Stimulated activated CD8-positive, alpha-beta memory T cell treated with anti-CD3 and anti-CD28 coated beads, Interleukin-15, amount 100 ng/mL, for 4 hours (primary cell): ENCODE data around the gene RBM25.
A peak's percentile ranks its signal among the peaks of the same experiment; 100 is the strongest.

Source experiments
- DNase-seq, 2 donors: peaks; one replicate each; pipeline ENCODE4 v3.0.0-alpha.2; 2020; ENCODE audit warnings: low read depth in 2 of 2

The RBM25 gene

DNA sequence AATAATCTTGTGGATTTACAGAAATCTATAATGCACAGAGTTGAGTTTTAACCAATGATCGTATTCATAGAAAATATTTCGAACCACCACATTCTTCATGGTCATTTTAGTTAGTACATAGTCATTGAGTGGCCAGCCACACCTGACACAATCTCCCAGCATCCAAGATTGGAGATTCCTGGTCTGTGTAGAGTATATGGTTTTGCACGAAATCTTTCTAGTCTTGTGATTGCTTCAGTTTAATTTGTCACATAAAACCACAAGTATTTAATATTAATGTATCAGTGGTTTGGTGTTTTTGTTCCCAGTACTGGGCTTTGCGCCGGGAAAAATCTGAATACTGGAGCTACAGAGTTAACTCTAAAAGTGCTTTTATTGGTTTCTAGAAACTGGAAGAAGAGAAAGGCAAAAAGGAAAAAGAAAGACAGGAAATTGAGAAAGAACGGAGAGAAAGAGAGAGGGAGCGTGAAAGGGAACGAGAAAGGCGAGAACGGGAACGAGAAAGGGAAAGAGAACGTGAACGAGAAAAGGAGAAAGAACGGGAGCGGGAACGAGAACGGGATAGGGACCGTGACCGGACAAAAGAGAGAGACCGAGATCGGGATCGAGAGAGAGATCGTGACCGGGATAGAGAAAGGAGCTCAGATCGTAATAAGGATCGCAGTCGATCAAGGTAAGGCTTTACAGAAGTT is 44.6 kb downstream of the RBM25 start:
- DNase-seq: no peak

DNA sequence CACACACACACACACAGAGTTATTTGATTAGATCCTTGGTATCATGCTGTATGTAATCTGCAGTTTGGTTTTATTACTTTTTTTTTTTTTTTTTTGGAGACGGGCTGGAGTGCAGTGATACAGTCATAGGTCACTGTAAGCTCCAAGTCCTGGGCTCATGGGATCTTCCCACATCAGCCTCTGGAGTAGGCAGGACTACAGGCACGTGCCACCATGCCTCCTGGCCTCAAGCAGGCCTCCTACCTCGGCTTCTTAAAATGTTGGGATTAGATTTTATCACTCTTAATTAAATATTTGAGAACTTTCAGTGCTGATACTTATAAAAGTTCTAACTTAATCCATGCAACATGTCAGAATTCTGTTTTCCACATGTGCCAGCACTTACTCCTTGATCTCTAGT is 46.7 kb downstream of the RBM25 start:
- DNase-seq: no peak

DNA sequence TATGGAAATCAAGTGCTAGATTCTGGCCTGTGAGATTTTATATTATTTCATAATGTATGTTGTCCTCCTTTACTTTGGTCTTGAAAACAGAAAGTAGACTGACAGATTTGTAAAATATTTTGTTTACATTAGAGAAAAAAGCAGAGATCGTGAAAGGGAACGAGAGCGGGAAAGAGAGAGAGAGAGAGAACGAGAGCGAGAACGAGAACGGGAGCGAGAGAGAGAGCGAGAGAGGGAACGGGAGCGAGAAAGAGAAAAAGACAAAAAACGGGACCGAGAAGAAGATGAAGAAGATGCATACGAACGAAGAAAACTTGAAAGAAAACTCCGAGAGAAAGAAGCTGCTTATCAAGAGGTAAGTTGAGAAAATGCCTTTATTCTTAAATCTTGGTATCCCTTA is 47.4 kb downstream of the RBM25 start:
- no peak for DNase-seq

DNA sequence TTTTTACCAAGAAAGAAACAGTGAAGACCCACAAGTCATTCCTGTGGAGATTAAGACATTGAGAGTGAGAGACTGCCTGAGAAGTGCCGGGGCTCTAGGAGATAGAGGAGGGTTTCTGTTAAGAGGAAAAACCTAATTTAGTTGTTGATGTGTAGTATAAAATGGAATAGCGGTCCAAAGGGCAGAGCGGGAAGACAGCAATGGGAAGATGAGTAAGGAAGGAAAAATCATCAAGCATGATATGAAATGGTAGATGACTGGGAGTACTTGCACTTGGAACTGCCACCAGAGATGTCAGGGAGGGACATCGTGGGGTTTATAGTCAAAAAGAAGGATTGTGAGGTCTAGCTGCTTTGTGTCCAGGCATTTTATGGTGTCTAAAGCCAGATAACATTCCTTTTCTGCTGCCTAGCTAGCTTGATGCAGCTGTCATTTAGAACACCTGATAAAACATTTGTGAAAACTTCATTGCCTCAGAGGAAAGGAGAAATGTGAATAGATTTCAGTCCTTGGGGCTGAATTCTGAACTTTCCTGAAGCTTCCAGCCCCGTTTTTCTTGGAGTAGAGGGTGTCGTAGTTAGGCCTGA is 57.8 kb downstream of the RBM25 start:
- DNase-seq: no peak

DNA sequence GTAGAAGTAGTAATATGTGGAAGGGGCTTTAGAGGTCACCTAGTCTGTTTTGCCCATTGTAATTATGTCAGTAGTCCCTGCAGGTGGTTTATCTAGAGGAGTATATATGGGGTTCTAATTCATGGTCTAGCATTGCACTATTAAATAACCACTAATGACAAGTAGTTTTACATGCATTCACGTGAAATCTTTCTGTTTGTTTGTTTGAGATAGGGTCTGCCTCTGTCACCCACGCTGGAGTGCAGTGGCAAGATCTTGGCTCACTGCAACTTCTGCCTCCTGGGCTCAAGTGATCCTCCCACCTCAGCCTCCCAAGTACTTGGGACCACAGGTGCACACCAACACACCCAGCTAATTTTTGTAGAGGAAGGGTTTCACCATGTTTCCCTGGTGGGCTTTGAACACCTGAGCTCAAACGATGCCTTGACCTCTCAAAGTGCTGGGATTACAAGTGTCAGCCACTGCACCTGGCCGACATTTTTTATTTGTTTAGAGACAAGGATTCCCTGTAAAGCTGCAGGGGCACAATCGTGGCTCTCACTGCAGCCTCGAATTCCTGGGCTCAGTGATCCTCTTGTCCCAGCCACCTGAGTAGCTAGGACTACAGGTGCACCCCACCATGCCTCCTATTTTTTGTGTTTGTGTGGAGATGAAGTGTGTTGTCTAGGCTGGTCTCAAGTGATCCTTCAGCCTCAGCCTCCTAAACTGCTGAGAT is 66.0 kb downstream of the RBM25 start:
- DNase-seq: no peak

DNA sequence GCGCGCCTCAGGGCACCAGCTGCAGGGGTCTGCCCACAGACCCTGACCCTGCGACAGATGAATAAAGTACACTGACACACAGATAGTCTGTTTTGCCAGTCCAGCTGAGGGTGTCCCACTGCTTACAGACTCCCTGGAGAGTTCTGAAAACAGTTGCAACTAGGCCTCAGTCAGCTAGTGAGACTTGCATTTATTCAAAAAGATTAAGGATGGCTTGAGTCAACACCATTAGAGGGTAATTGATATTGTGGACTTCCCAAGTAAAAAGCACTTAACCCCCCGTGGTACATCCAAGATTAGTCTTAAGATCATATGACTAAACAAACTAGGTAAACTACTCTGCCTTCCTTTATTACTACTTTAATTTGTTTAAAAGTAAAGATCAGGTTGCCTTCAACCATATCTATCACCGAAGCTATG is 66.8 kb downstream of the RBM25 start:
- no peak for DNase-seq

DNA sequence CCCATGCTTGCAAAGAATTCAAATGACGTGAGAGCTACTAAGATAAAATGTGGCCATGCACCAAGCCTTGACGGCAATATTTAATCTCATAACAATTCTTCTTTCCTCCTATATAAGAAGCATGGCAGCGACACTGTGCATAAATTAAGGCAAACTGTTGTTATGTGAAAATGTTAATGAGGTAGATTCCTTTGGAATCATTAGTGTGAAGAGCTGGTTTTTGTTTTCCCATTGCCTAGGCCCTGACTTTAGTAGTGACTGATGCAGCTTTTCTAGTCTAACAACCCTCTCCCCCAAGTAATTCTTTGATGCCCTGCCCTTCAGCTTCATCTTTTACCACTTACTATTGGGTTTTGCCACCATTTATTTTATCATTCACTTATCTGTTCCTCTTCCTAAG is 67.4 kb downstream of the RBM25 start:
- no peak for DNase-seq

DNA sequence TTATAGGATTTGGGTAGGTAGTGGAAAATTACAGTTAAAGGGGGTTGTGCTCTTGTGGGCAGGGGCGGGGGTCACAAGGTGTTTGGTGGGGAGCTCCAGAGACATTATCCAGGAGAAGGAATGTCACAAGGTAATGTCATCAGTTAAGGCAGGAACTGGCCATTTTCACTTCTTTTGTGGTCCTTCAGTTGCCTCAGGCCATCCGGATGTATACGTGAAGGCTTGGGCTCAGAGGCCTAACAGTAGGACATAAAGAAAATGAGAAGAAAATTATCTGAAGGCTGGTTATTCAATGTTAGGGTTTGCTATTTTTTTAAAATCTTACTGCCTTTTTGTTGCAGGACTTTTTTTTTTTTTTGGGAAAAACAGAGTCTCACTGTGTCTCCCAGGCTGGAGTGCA is 75.5 kb downstream of the RBM25 start:
- no peak for DNase-seq

DNA sequence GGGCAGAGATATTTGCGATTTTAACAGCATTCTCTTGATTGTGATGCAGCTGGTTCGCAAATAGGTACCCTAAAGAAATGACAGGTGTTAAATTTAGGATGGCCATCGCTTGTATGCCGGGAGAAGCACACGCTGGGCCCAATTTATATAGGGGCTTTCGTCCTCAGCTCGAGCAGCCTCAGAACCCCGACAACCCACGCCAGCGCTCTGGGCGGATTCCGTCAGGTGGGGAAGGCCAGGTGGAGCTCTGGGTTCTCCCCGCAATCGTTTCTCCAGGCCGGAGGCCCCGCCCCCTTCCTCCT is 77.7 kb downstream of the RBM25 start:
- DNase-seq: no peak

DNA sequence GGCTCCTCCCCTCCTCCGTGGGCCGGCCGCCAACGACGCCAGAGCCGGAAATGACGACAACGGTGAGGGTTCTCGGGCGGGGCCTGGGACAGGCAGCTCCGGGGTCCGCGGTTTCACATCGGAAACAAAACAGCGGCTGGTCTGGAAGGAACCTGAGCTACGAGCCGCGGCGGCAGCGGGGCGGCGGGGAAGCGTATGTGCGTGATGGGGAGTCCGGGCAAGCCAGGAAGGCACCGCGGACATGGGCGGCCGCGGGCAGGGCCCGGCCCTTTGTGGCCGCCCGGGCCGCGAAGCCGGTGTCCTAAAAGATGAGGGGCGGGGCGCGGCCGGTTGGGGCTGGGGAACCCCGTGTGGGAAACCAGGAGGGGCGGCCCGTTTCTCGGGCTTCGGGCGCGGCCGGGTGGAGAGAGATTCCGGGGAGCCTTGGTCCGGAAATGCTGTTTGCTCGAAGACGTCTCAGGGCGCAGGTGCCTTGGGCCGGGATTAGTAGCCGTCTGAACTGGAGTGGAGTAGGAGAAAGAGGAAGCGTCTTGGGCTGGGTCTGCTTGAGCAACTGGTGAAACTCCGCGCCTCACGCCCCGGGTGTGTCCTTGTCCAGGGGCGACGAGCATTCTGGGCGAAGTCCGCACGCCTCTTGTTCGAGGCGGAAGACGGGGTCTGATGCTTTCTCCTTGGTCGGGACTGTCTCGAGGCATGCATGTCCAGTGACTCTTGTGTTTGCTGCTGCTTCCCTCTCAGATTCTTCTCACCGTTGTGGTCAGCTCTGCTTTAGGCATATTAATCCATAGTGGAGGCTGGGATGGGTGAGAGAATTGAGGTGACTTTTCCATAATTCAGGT is 78.3 kb downstream of the RBM25 start, which contains the start of gene PSEN1:
PSEN1 (plus strand) TSS at position 121 of the 839 bp plus-strand sequence. CDS start 11,513 bp downstream, outside the sequence.
- DNase-seq: peak; percentile 97 to 98

DNA sequence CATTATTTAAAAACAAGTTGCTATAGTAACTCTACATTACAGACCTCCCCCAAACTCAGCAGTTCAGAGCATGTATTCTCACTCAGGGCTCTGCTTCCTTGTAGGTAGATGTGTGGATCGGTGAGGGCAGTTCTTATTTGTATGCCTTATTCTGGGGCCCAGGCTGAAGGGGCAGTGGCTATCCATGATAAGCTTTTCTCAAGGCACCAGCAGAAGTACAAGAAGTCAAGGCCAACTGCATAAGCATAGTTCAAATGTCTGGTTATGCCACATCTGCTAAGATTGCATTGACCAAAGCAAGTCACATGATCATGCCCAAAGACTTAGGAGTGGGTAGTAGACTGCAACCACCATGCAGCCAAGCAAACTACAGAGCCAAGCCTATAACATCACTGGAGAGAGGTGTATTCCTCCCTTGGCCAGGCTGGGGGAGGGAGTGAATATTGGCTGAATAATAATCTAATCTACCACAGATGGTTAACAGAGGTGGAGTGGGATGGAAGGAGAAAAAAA is 82.5 kb downstream of the RBM25 start:
- no peak for DNase-seq

DNA sequence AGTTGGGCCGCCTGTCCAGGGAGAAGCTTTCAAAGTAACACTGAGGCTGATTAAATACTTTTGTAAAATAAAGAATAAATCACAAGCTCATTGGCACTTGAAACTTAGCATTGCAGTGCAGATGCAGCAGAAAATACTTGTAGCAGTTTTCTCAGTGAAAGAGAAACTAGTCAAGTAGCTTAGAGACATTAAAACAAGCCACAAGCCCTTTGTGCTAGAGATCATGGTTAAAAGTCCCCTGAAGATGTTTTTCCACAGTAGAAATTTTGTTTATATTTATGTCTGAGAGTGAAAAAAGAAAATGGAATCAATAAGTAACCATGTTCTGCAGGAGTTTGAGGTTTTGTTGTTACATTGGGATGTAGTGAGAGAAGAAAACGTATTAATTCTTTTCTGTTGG is 83.9 kb downstream of the RBM25 start:
- no peak for DNase-seq

DNA sequence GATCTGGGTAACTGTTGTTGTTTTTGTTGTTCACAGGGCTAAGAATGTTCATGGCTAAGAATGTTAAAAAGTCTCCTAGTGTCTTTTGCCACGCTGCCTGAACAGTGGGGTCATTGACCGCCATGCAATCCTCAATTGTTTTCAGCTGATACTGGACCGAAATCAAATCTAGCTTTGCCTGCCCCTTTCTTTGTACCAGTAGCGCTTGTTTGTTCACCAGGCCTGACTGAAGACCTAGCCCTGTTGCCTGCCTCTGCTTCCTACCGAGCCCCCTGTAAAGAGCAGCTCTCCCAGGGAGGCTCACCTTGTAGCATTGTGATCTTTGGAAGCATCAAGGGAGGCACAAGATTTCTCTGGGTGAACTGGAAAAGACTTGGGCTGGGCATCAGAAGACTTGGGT is 84.7 kb downstream of the RBM25 start:
- no peak for DNase-seq

DNA sequence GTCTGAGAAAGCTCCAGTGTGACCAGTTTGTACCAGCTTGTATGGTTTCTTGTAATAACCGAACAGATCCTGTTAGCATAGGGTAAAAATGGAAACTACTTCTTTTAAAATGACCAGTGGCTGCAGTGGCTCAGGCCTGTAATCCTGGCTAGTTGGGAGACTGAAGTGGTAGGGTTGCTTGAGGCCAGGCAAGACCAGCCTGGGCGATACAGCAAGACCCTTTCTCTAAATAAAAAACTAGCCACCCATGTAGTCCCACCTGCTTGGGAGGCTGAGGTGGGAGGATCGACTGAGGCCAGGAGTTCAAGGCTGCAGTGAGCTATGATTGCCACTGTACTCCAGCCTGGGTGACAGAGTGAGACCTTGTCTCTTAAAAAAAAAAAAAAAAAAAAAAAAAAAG is 85.3 kb downstream of the RBM25 start:
- no peak for DNase-seq

DNA sequence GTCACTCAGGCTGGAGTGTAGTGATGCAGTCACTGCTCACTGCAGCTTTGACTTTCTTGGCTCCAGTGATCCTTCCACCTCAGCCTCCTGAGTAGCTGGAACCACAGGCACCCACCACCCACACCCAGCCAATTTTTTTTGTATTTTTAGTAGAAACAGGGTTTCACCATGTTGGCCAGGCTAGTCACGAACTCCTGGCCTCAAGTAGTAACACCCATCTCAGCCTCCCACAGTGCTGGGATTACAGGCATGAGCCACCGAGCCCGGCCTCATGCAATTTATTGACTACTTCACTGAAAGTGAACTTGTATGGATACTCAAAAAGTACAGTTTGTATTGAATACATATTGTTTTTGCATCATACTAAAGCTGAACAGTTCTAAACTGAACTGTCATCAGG is 87.0 kb downstream of the RBM25 start:
- DNase-seq: no peak

DNA sequence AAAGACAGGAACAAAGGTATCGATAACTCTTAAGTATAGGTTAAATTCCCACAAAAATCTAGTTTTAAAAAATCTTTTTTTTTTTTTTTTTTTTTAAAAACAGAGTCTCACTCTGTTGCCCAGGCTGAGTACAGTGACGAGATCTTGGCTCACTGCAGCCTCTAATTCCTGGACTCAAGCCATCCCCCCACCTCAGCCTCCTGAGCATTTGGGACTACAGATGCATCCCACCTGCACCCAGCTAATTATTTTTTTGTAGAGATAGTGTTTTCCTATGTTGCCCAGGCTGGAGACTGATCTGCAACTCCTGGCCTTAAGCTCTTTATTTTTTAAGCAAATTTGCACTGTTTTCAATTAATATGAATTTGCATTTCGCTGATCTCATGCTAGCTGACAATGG is 87.8 kb downstream of the RBM25 start:
- DNase-seq: no peak

DNA sequence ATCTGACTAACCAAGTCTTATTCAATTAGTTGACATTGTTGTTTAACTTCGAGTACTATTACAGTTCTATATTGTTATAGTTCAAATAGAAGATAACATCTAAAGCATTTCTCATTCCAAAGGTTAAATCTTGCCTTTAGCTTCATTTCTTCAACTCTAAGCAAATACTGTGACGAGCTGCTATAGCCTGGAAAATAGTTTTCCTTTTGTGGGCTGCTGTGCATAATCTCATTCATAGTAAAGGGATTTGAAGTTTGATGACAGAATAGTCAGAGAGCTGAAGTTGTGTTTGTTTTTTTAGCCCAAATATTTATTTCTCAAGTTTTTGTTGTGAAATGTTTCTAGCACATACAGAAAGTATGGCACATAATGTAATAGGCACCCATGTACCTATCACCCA is 91.4 kb downstream of the RBM25 start:
- no peak for DNase-seq

DNA sequence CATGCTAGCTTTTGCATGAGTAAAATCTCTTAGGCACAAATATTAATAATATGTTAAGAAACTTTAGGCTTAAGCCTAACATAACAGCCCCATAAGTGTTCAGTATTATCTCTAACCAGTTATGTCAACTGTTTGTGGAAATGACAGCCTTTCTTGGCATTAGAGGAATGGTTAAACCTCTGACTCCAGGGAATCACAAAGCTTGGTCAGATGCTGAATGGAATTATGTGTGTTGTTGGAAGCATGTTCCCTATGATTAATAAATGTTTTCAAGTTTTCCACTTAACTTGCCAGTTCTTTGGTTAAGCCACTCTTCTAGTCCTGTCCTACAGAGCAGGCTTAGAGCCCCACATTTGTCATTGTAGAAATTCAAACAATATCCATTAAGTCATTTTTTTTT is 94.9 kb downstream of the RBM25 start:
- DNase-seq: no peak

DNA sequence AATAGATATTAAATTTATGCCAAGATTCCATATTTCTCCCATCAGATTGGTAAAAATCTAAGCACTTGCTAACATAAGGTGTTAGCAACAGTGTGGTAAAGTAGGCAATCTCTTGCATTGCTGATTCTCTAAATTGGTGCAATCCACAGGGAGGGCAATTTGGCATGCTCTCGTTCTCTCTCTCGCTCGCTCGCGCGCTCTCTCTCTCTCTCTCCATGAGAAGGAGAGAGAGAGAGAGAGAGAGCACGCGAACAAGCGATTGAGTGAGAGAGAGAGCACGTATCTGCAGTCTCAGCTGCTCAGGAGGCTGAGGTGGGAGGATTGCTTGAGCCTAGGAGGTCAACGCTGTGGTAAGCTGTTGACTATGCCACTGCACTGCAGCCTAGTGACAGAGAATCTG is 103.9 kb downstream of the RBM25 start:
- no peak for DNase-seq

DNA sequence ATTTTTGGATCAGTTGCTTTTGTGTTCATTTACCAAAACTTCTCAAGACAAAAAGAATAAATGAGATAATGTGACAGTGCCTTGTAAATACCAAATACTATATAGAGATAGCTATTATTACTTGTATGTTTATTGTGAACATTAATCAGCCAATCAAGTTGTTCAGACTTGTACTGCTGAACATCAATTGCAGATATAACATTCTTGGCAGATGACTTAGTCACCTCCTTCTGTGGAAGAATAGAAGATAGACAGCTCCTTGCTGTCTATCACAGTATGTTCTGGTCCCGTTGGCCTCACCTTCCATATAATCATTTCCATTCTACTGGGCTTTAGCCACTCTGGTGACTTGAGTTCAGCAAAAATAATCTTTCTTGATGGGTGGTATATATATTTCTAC is 108.1 kb downstream of the RBM25 start:
- DNase-seq: no peak

DNA sequence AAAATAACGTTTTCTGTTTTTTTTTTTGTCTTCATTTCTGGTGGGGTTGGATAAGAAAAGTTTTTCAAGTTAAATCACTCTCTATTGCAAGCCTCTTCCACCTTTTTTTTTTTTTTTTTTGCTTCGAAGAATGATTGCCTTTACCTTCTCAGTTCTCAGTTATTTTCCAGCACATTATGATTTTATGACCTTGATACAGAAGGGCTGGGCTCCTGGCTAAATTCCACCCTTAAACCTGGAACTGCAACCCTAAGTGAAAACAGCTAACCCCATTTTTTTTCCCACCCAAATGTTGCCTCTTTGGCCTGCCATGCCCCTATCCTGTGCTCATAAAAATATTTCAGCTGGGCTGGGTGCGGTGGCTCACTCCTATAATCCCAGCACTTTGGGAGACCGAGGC is 109.4 kb downstream of the RBM25 start:
- no peak for DNase-seq

DNA sequence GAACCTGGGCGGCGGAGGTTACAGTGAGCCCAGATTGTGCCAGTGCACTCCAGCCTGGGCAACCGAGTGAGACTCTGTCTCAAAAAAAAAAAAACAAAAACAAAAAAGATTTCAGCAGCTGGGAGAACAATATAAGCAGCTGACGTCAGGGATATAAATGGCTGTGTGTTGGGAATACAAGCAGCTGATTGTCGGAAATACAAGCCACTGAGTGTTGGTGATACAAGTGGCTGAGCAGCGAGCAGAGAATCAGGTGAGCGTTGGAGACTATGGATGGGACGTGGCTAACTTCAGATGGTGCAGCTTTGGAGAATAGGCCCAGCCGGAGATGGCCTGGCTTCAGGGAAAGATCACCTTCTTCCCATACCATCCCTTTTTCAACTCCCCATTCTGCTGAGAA is 109.9 kb downstream of the RBM25 start:
- DNase-seq: no peak
